Kasumi-1 (cell line): Measurements from ENCODE around the gene SPEG.

Experiments
- DNase-seq, 2 experiments: peaks; one replicate each; lab custom pipeline; 2025; lab: John Stamatoyannopoulos, UW

Gene SPEG

GRCh38 chr2:219461669-219462068, 27.0 kb downstream of the SPEG start:
- DNase-seq, result no peak

GRCh38 chr2:219462349-219462748, 27.7 kb downstream of the SPEG start:
- DNase-seq, result no peak

- no peak for DNase-seq
Measured at GRCh38 chr2:219464286-219465032, 29.8 kb downstream of the SPEG start.

GRCh38 chr2:219465659-219466561, 31.3 kb downstream of the SPEG start:
- DNase-seq, result no peak

- DNase-seq, result no peak
Measured at GRCh38 chr2:219466816-219467735, 32.4 kb downstream of the SPEG start.

- no peak for DNase-seq
Measured at GRCh38 chr2:219467736-219468075, 33.1 kb downstream of the SPEG start.

GRCh38 chr2:219468410-219469185, 34.0 kb downstream of the SPEG start:
- no peak for DNase-seq

GRCh38 chr2:219469186-219469724, 34.6 kb downstream of the SPEG start:
- no peak for DNase-seq

- DNase-seq, result no peak
Measured at GRCh38 chr2:219470429-219470828, 35.8 kb downstream of the SPEG start.

GRCh38 chr2:219471476-219472371, 37.1 kb downstream of the SPEG start:
- DNase-seq, result no peak

- DNase-seq, result no peak
Measured at GRCh38 chr2:219472629-219473187, 38.1 kb downstream of the SPEG start.

GRCh38 chr2:219473511-219473910, 38.9 kb downstream of the SPEG start:
- no peak for DNase-seq

GRCh38 chr2:219474285-219475060, 39.8 kb downstream of the SPEG start:
- DNase-seq, result no peak

- DNase-seq, result no peak
Measured at GRCh38 chr2:219475278-219475677, 40.6 kb downstream of the SPEG start.

GRCh38 chr2:219475697-219476651, 41.3 kb downstream of the SPEG start:
- no peak for DNase-seq

GRCh38 chr2:219476652-219477151, 42.1 kb downstream of the SPEG start:
- no peak for DNase-seq

- no peak for DNase-seq
Measured at GRCh38 chr2:219477179-219477578, 42.5 kb downstream of the SPEG start.

- DNase-seq, result no peak
Measured at GRCh38 chr2:219477815-219478214, 43.2 kb downstream of the SPEG start.
